Left ventricle myocardium superior (tissue), 1 donor: ENCODE data around the gene ORAI3. TPM values are rescaled to one million over a fixed set of nuclear protein-coding genes. Genes with fewer than 3 reads are reported as not detected.
A peak's percentile ranks its signal among the peaks of the same experiment; 100 is the strongest.

ENCODE experiments used
- ATAC-seq: fragments of 200-7000 bp; cut with Tn5 transposase; one replicate; pipeline ENCODE4 v1.9.1; 2020; ENCODE audit warnings: mild to moderate bottlenecking, moderate library complexity
- DNase-seq: peaks from one replicate; pipeline ENCODE4 v3.0.0-alpha.2; 2020
- intact Hi-C: fragments of 100-400 bp; cut with micrococcal nuclease; formaldehyde crosslinking; loops from one replicate; pipeline ENCODE4 v1.11.0; 2022
- total RNA-seq: library from RNA; stranded (reverse); fragmentation: NEBNext Ultra II Directional; extraction: Animal tissue kit (Norgen Biotek cat#: 25700); gene quantifications from one replicate; pipeline ENCODE4 v1.2.1, GENCODE V29; 2021
- donor health status: DM: no; HTN: yes; CAD: no; lungs with severe emphysema.

The ORAI3 gene
- total RNA-seq, 1 donor from 2014 or later = 10.8 TPM

DNA sequence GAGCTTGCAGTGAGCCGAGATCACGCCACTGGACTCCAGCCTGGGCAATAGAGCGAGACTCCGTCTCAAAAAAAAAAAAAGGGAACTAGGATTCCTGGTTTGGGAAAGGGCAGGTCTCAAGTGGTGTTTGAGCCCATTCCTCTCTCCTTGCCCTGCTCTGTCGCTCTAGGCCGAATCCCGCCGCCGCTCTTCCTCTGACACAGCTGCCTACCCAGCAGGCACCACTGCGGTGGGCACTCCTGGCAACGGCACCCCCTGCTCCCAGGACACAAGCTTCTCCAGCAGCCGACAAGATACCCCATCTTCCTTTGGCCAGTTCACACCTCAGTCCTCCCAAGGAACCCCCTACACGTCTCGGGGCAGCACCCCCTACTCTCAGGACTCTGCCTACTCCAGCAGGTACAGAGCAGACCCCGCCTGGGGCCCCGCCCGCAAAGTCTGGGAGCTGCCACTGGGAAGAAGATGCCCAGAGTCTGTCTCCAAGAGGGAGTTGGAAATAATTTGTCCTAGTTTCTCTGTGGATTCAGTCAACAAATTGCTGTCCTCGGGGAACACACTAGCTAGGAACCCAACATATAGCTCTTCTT lies 15.2 kb downstream of the ORAI3 start:
- intact Hi-C loops = no loop called here

DNA sequence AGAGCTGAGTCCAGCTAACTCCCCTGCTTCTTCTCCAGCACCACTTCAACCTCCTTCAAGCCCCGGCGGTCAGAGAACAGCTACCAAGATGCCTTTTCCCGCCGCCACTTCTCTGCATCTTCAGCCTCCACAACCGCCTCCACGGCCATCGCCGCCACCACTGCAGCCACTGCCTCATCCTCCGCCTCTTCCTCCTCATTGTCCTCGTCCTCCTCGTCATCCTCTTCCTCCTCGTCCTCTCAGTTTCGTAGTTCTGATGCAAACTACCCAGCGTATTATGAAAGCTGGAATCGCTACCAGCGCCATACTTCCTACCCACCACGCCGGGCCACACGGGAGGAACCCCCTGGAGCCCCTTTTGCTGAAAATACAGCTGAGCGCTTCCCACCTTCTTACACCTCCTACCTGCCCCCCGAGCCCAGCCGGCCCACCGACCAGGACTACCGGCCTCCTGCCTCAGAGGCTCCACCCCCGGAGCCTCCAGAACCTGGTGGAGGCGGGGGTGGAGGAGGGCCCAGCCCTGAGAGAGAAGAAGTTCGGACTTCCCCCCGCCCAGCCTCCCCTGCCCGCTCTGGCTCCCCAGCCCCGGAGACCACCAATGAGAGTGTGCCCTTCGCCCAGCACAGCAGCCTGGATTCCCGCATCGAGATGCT lies 15.8 kb downstream of the ORAI3 start:
- DNase-seq = no peak
- intact Hi-C loops = no loop called here
- no peak for ATAC-seq

More for the DNA sequence above, 15.2 kb downstream of the ORAI3 start:
- DNase-seq (no peak), ATAC-seq (no peak)

DNA sequence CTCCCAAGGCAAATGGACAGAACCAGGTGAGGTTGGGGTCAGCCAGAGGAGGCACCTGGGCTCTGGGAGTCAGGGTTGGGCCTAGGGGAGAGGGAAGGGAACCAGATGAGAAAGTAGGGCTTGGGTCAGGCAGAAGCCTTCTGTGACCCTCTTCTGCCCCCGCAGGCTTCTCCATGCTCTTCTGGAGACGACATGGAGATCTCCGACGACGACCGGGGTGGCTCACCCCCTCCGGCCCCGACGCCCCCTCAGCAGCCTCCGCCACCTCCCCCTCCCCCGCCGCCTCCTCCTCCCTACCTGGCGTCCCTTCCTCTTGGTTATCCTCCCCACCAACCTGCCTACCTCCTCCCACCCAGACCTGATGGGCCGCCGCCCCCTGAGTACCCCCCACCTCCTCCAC lies 16.6 kb downstream of the ORAI3 start:
- intact Hi-C loops = no loop called here
- ATAC-seq (no peak), DNase-seq (no peak)

DNA sequence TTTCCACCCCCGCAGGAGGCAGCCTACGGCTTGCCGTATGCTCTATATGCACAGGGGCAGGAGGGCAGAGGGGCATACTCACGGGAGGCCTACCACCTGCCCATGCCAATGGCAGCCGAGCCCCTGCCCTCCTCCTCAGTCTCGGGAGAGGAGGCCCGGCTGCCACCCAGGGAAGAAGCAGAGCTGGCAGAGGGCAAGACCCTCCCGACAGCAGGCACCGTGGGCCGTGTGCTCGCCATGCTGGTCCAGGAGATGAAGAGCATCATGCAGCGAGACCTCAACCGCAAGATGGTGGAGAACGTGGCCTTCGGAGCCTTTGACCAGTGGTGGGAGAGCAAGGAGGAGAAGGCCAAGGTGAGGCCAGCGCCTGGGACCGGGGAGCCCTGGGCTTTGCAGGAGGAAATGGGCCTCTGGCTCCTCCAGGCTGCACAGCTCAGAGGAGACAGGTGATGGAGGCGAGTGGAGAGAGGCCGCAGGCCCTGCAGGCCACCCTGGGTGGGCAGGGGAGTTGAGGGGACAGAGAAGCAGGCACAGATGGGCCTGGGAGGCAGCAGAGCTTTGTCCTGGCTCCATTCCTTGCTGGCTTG lies 17.3 kb downstream of the ORAI3 start:
- DNase-seq (no peak), ATAC-seq (no peak)
- intact Hi-C loops = no loop called here

DNA sequence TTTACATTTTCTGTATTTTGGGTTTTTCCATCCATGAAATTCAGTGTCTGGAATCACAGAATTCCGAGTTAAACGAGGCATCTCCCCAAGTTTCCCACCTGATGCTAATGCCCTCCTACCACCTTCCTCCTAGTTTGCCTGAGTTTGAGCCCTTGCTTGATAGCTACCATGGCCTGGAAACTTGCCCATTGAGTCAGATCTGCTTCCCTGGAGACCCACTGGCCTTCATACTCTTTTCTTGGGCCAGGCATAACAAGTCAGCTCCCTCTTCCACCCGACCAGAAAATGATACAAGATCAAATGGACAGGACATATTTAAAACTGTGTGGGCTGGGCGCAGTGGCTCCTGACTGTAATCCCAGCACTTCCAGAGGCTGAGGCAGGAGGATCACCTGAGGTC lies 18.9 kb downstream of the ORAI3 start:
- intact Hi-C loops = no loop called here
- ATAC-seq (no peak), DNase-seq (no peak)

DNA sequence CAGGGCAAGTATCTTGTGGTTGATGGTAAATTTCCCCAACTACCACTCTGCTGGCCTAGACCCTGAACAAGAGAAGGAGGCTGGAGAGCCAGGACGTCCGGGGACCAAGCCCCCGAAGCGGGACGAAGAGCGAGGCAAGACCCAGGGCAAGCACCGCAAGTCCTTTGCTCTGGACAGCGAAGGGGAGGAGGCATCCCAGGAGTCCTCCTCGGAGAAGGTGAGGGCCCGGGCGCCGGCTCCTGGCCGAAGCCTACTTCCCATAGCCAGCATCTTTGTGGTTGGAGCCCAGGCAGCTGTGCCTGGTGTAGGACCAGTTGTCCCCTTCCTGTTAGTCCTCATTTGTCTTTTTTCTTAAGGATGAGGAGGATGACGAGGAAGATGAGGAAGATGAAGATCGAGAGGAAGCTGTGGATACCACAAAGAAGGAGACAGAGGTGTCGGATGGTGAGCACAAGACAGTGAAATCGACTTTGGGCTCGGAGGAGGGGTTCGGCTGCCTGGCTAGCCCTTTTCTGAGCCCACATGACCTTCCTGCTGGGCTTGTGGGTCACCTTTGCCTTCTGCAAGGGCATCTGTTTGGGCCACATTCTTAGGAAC lies 20.5 kb downstream of the ORAI3 start:
- ATAC-seq = no peak

DNA sequence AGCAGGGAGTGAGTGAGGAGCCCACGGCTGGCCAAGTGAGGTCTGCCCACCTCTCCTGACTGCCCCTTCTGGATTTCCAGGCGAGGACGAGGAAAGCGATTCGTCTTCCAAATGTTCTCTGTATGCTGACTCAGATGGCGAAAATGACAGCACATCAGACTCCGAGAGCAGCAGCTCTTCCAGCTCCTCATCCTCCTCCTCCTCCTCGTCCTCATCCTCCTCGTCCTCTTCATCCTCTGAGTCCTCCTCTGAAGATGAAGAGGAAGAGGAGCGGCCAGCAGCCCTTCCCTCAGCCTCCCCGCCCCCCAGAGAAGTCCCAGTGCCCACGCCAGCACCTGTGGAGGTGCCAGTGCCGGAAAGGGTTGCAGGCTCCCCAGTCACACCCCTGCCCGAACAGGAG lies 22.4 kb downstream of the ORAI3 start:
- intact Hi-C loops = no loop called here

More for the DNA sequence above, 20.5 kb downstream of the ORAI3 start:
- intact Hi-C loops = no loop called here
- no peak for DNase-seq

DNA sequence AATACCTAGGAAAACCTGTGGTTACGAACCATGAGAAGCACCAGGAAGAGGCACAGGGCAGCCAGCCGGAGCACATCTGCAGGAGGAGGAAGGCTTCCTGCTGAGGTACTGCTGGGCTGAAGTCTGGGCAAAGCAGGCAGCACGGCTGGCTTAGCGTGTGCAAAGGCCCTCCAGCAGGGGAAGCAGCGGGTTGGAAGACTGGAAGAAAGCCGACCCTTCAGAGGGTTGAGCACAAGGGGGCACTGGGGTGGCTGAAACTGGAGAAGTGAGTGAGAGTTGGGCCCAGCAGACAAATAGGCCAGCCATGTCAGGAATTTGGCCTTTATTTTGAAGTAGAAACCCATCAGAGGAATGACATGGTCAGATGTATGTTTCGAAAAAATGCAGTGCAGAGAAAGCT lies 24.0 kb downstream of the ORAI3 start:
- intact Hi-C loops = no loop called here
- DNase-seq = no peak
- no peak for ATAC-seq

More for the DNA sequence above, 22.4 kb downstream of the ORAI3 start:
- DNase-seq = no peak
- ATAC-seq = no peak

DNA sequence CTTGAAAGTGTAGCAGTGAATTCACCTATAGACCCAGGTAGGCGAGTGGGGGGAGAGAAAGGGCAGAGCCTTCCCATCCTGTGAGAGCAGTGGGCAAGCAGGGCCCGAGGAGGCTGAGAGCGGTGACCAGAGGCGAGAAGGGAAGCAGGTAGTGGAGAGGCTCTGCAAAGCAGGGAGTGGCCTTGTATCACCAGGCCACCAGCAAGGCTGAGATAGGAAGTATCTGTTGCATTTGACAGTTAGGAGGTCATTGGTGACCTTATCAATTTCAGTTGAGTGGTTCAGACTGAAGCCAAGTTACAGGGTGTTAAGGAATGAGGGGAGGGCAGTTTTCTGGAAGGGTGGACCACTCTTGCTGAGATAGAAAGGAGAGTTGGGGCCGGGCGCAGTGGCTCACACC lies 25.5 kb downstream of the ORAI3 start:
- intact Hi-C loops = no loop called here
- ATAC-seq = no peak
- DNase-seq = no peak

DNA sequence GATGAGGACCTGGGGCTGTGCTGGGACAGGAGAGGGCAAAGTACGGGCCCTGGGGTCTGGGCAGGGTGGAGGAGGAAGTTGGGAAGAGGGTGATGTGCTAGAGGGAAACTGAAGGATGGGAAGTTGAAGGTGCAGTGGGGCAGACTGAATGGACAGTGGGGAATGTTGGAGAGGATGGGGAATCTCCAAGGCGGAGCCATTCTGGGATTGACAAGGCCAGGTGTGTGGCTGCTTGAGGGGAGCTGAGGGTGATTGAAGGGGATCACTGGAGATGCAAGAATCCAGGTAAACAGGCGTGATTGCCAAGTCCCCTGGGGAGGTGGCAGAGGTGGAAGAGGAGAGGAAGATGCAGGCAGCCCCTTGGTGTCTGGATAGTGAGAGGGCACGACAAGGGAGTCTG lies 27.6 kb downstream of the ORAI3 start:
- ATAC-seq (no peak), DNase-seq (no peak)
- intact Hi-C loops = no loop called here

DNA sequence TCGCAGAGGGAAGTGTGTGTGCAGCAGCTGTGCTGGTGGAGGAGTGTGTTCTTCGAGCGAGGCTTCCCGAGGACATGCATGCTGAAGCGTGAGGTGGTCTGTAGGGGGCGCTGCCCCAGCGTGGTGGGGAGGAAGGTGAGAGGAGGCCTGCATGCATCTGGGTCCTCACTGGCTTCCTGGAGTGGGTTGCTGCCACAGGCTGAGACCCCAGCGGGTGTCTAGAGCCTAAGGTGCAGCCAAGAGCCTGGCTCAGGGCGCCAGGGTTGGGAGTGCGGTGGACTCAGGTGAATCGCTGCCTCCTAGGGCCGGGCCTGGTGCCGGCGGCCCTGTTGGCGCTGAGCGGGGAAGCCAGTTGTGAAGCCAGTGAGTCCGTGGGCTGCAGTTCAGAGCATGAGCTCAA lies 28.6 kb downstream of the ORAI3 start:
- no peak for ATAC-seq
- DNase-seq = no peak
- intact Hi-C loops = no loop called here

DNA sequence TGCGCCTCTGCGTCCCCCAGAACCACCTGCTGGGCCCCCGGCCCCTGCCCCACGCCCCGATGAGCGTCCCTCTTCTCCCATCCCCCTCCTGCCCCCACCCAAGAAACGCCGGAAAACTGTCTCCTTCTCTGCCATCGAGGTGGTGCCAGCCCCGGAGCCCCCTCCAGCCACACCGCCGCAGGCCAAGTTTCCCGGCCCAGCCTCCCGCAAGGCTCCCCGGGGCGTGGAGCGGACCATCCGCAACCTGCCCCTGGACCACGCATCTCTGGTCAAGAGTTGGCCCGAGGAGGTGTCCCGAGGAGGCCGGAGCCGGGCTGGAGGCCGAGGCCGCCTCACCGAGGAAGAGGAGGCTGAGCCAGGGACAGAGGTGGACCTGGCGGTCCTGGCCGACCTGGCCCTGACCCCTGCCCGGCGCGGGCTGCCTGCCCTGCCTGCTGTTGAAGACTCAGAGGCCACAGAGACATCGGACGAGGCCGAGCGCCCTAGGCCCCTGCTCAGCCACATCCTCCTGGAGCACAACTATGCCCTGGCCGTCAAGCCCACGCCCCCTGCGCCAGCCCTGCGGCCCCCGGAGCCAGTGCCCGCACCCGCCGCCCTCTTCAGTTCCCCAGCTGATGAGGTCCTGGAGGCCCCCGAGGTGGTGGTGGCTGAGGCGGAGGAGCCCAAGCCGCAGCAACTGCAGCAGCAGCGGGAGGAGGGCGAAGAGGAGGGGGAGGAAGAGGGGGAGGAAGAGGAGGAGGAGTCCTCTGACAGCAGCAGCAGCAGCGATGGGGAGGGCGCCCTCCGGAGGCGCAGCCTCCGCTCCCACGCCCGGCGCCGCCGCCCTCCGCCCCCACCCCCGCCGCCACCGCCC lies 30.5 kb downstream of the ORAI3 start:
- DNase-seq (no peak), ATAC-seq (no peak)
- intact Hi-C loops = loop anchor here (10.0 kb wide), 2 partner anchors 465 to 885 kb away; partner anchors contain the start of gene ZNF843

DNA sequence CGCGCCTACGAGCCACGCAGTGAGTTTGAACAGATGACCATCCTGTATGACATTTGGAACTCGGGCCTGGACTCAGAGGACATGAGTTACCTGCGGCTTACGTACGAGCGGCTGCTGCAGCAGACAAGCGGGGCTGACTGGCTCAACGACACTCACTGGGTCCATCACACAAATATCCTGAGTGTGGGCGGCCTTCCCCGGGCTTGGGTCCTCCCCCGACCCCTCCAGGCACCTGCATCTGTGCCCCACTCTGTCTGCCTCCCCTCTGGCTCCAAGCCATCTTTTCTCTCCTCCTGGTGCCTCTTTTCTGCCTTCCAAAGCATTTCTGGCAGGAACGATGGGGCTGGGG lies 31.1 kb downstream of the ORAI3 start:
- DNase-seq (no peak), ATAC-seq (no peak)
- intact Hi-C loops = loop anchor here (10.0 kb wide), 2 partner anchors 465 to 885 kb away; partner anchors contain the start of gene ZNF843

DNA sequence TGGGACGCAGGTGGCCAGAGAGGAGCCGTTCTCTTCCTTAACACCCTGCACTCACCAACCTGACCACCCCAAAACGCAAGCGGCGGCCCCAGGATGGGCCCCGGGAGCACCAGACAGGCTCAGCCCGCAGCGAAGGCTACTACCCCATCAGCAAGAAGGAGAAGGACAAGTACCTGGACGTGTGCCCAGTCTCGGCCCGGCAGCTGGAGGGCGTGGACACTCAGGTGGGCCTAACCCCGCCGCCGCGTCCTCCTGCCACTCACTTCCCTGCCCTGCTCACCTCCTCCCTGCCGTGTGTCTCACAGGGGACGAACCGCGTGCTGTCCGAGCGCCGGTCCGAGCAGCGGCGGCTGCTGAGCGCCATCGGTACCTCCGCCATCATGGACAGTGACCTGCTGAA lies 31.6 kb downstream of the ORAI3 start:
- no peak for DNase-seq
- intact Hi-C loops = loop anchor here (10.0 kb wide), 2 partner anchors 464 to 884 kb away; partner anchors contain the start of gene ZNF843
- ATAC-seq = no peak

DNA sequence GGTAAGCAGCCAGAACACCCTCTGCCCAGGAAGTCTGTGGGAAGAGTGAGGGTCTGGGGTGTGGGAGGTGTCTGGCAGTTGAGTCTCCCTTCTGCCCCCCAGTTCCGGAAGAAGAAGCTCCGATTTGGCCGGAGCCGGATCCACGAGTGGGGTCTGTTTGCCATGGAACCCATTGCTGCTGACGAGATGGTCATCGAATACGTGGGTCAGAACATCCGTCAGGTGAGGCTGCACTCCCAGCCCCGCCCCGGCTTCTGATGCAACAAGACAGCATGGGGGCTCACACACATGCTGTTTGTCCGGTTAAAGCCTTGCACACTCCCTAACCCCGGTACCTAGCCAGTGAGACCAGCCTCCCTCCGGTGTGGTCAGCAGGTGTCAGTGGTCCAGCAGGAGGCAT lies 32.1 kb downstream of the ORAI3 start:
- ATAC-seq (no peak), DNase-seq (no peak)
- intact Hi-C loops = loop anchor here (10.0 kb wide), 2 partner anchors 464 to 884 kb away; partner anchors contain the start of gene ZNF843

DNA sequence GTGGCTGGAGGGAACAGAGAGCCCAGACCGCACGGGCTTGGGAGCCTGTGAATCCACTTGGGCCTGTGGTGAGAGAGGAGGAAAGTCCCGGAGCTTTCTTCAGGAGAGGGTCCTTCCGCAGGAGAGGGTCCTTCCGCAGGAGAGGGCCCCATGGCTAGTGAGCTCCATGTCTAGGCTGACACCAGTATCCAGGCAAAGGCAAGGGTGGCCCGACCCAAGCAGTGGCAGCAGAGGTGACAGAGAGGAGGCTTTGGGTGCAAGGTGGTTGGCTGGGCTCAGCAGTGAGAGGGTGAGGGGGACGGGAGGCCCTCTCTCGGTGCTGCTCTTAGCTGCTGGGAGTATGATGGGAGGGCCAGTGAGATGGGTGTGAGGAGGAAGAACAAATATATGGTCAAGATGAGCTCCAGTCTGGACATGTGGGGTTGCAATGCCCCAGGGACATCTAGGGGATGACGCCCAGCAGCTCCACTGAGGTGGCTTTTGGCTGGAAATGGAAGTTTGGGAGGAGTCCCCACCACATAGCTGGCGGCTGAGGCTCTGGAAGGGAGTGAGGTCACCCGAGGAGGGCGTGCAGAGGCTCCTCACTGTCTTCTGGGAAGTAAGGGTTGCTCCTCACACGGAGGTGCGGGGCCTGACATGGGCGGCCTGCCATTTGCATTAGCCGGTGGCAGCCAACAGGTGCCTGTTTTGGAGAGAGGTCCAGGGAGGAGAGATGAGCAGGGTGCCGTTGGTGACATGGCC lies 33.9 kb downstream of the ORAI3 start:
- DNase-seq (no peak), ATAC-seq (peak; percentile 15)
- intact Hi-C loops = loop anchor here (10.0 kb wide), 2 partner anchors 462 to 882 kb away; partner anchors contain the start of gene ZNF843

DNA sequence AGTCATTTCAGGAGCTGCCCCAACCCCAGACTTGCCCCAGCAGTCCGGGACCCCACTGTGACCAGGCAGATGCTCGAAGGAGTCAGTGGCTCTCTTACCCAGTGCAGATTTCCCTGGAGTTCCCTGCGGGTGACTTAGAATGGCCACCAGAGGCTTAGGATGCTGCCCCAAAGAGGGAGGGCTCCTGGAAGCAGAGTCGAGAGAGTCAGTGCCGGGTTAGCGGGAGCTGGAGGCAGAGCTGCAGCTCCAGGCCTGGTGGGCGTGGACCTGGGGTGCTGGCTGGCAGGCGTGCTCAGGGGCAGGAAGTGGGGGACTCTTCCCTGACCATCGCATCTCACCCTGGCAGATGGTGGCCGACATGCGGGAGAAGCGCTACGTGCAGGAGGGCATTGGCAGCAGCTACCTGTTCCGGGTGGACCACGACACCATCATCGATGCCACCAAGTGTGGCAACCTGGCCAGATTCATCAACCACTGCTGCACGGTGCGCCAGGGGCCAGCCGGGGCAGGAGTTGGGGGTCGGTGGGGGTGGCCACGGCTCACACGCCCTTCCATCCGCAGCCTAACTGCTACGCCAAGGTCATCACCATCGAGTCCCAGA lies 34.5 kb downstream of the ORAI3 start:
- intact Hi-C loops = loop anchor here (10.0 kb wide), 2 partner anchors 461 to 881 kb away; partner anchors contain the start of gene ZNF843
- ATAC-seq (no peak), DNase-seq (no peak)
